Measurements from ENCODE around the gene SCG5. TPM values are rescaled to one million over a fixed set of nuclear protein-coding genes. Genes with fewer than 3 reads are reported as not detected.
A peak's percentile ranks its signal among the peaks of the same experiment; 100 is the strongest.

SCG5 gene
- polyA plus RNA-seq, 1 donor, result 8.5 TPM

DNA sequence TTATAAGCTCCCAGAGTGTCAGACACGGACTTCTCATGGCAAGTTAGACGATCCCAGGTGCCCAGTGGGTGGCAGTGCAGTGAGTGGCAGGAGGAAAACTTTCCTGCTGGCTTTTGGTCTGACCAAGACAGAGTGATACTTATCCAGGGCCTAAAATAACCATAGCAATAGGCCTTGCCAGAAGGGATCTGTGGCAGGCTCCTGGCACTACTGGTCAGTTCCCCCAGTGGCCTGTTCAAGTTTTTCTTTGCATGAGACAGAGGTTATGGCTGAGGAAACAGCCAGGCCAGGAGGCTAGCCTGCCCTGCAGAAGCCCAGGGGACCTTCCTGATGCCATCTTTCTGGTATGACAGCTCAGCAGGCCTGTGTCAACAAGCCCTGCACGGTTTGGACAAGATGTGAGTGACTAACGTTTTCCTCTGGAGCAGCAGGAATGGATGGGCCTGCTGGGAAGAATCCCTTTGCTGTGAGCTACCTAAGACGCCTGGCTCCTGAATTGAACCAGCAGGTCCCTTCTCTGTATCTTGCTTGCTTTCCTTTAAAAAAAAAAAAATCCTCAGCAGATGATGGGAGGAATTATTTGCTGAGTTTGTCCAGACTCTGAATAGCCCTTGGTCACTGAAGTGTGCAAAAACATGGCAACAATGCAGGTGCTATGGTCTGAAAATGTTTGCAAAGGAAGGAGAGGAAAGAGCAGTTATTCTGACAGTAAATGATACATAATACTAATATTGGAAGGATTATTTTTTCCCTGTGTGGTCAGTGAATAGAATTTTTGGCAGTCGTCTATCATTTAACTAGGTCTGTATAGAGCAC is 18.0 kb downstream of the SCG5 start:
- DNase-seq (ENCODE audit: low read depth), result peak; percentile 67

DNA sequence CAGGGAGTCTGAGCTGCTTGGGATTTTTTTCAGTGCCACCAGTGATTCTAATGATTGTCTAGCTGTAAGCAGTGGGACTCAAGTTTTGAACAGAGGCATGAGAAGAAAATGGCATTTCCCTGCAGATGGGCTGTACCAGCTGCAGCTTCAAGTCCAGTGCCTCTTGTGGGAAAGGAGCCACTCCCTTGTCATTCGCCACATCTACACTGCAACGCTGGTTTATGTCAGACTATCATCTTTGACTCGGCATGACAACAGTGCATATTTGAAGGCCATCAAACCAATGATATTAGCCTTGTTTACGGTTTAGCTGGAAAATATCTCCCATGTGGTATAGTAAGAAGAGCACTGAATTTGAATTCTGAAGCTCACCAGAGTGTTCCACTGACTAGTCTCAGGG is 22.2 kb downstream of the SCG5 start:
- DNase-seq (ENCODE audit: low read depth), result no peak

DNA sequence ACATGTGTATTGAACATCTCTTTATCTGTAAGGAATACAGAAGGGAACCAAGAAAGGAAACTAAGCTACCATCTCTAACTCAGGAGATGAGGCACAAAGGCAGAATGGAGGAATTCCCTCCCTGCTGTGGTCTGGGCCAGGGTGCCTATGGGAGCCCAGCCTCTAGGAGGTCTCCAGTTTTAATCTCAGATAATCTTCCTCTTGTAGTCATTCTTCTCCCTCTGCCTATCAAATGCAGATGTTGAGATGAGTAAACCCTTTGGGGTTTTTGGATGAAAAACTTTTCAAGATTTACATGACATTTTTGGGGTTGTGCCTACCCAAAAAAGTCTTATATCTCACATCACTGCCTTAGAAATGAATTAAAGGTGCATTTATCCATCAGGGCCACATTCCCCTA is 23.3 kb downstream of the SCG5 start:
- no peak for DNase-seq (ENCODE audit: low read depth)

DNA sequence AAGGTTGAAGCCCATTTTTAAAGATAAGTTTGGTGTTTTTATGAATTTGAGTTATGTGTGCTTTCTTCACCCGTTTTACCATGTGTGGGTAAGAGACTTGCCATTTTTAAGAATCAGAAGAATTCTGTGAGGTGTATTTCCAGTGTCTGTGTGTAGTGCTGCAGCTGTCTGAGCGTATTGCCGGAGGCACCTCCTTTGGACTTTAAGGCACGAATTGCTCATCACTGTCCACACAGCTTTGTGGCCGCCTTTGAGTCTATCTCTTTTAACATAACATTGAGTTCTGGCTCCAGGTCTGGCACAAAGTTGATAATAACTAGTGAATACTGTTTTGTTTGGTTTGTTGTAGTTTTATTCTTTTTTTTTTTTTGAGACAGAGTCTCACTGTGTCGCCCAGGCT is 25.8 kb downstream of the SCG5 start:
- DNase-seq (ENCODE audit: low read depth), result no peak

DNA sequence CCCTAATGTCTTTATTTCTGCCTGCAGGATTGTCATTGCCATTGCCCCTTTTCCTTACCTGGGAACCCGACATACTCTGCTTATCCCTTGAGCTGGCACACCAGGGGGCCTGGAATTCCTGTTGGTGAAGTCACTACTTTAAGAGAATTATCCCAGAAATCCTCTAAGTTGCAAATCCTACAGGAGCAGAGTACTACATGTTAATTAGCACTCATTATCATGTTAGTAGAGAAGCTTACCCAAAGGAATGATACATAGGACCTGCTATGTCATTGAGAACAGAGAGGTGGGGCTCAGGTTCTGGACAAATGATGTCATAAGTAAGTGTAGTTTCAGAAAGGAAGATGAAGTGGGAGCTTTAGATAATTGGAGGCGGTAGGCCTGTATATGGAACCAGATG is 27.4 kb downstream of the SCG5 start:
- DNase-seq (ENCODE audit: low read depth), result no peak

DNA sequence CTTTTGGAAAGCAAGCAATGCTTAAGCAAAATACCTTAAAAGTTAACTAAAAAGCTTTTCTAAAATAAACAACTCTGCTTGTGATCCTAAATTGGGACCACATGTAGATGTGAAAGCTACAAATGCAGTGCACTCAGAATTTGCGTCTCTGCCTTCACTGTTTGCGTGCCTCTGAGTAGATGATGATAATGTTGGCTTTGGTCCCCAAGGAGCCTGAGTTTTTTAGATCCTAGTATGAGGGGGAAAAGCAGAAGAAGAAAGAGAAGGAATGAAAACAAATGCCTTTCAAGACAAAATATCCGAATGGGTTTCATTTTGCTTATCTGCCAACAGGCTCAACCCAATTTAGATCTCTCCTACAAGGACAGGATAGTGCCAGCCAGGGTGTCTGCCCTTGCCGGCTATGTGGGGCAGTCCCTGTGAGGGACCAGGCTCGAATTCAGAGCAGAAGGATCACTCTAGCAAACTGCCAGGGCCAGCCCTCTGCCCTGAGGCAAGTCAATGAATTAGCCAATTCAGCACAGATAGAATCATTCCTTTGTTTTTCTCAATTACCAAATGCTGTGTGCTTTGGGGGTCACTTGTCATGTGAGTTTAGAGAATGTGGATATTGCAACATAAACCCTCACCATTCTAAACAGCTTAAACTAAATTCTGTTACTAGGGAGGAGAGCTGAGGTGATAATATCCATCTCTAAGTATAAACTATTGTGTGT is 28.5 kb downstream of the SCG5 start:
- no peak for DNase-seq (ENCODE audit: low read depth)

DNA sequence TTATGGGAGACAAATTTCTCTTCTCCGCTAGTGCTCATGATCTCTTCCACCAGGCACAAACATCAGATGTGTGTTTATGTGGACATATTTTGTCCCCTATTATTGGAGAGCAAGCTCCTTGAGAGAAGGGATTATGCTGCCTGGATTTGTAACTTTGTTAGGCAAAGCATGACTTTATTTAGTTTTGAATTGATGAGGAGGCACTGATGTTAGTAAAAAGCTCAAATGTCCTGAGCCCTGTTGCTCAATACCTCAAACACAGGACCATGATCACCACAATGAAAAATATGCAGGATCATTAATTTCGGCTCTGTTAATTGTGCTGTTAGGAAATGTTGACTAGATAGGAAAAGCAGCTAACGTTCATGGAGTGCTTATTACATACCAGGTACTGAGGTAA is 29.1 kb downstream of the SCG5 start:
- no peak for DNase-seq (ENCODE audit: low read depth)

DNA sequence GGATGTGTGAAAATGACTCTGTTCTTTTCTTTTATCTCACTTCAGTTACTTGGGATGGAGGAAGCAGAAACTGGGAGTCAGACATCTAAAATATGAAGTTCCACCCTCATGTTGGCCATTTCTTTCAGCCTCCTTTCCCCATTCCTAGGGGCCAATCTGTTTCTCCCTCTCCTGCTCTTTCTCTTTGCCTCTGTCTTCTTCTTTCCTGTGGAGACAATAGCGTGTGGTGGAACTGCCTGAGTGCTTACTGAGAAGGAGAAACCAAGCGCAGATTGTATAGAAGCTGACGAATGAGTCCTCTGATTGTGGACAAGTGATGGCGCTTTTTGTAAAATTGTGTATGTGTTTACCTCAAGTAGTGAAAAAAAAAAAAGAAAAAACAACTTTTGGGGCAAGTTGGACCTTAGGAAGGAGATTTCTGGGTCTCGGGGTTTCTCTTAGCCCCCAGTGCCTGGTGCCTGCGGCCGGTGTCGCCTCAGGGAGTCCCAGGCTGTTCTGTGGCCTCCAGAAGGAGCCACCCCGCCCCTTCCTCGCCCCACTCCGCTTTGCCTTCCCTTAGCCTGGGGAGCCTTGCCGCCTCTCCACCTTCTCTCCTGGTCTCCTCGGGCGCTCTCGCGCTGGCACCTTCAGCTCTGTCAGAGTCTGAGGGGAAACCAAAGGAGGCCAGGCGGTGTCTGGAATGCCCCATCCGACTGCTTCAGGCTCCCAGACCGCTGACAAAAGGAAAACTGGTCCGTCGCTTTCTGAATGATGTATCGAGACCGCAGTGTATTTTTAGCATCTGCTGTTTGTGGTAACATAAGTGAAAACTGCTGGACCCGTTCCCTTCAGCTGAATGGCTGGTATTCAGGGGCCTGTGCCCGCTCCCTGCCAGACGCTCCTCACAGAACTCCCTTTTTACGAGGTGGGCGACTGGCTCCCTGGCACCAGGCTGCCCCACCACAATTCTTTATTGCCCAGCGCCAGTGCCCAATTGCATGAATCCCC is 30.1 kb downstream of the SCG5 start:
- DNase-seq (ENCODE audit: low read depth), result no peak

DNA sequence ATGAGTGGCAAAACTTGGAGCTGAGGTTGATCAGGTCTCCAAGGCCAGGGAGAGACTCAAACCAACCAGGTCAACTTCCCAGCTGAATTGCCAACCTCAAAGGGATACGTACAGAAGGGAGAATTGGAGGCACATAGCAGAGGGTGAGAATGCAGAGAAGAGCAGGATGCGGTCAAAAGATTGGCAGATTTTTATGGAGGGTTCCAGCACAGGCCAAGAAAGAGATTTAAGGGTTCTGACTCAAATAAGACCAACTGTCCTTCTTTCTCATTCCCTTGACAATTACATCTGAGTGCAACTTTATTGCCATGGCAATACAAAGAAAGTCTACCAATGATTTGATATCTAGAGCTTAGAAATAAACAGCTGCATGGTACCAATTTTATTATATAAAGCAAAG is 33.2 kb downstream of the SCG5 start:
- DNase-seq (ENCODE audit: low read depth), result no peak

DNA sequence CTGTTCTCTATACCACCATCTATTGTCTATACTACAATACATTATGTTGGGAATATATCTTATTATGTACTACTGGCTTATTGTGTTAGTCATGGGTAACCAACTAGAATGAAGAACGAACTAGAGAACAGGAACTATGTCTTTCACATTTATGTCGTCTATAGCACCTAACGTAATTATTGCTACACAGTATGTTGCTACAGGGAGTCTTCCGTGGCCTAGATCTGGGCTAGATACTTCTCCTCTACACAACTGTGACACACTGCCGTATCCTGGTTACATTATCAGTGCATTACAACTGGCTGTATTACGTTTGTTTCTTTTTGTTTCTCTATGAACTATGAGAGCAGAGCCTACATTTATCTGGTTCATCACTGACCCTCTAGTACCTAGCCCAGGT is 34.0 kb downstream of the SCG5 start:
- no peak for DNase-seq (ENCODE audit: low read depth)

DNA sequence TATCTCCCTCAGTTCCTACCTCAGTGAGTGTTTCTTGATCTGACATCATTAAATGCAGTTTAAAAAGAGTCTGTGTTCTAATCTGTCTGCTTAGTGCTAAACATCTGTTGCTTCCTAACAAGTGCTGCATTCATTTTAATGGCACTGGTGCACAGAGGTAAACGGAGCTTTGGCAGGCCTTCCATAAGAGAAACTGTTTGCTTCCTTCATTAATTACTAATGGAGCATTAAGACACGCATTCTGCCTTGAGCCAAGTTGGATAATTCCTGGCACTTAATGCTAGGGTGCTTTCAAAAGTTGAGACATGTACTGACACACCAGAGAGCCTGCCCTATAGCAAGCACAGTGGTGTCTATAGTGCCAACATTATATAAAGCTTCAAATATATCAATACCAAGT is 34.7 kb downstream of the SCG5 start:
- no peak for DNase-seq (ENCODE audit: low read depth)

DNA sequence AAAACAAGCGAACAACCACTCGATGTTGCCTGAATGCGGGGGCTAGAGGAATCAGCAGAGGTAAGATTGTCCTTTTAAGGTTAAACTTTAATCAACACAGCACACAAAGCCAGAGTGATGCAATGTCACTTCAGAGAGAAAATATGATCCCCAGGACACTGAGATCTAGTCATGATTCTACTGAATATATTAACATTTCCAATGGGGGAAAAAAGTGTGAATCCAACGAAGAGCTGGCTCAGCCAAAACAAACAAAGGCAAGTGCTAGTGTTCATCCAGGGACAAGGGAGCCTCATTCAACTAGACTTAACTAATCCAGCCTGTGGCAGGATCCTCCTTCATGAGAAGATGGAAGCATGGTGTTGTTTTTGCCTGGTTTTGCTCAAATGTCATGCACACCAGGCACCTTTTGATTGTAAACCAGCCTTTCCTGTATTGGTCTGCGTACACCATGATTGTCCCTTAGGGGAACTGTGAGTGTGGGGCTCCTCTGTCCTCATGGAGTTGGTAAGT is 35.8 kb downstream of the SCG5 start:
- DNase-seq (ENCODE audit: low read depth), result no peak

DNA sequence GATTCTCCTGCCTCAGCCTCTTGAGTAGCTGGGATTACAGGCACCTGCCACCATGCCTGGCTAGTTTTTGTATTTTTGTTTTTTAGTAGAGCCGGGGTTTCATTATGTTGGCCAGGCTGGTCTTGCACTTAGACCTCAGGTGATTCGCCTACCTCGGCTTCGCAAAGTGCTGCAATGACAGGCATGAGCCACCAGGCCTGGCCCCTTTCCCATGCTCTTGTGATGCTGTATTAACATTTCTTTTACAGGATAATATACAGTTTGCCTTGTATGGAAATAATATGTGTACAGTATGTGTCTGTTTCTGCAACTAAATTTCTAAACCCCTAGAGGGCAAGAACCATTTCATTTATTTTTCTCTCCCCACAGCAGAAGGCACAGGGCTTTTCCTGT is 37.8 kb downstream of the SCG5 start:
- no peak for DNase-seq (ENCODE audit: low read depth)

DNA sequence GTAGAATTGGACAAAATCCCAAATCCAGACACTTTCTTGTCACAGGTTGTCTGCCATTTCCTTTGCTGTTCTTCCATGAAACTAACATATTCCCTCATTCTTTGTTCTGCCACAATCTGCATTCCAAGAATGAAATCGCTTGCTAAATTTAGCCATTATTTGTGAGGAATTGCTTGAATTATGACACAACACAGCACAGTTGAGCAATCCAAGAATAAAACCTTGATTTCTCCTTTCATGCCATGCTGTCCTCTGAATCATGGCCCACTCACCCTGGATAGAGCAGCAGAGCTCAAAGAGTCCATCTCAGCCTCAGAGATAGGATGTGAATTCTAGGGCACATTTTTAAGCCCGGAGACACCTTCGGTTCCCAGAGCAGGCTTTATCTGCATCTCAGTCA is 41.1 kb downstream of the SCG5 start:
- no peak for DNase-seq (ENCODE audit: low read depth)

DNA sequence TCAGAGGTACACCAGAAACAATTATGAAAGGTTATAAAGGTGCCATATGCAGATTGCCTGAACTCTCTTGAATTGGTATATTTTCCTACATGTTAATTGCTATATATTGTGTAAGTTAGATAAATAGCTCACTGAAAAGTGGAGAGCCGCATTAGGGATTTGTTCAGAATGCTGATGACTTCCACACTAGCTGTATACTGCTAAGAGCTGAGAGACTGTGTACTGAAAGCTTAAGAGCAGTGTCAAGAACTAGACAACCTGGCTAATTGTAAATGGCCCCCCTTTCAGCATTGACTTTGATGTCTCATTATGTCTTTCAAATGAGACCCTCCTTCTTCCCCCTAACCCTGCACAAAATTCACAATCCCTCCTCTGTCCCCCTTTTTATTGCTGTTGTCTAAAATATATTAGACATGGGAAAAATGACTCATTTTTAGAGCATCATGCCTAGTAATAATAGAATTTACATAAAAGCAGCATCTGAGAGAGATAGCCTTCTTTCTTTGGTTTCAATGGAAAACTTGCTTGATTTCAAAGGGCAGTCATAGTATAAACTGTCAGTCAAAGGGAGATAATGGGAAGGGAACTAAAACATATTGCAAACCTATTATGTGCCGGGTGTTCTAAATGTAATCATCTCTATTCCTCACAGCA is 41.6 kb downstream of the SCG5 start:
- no peak for DNase-seq (ENCODE audit: low read depth)

DNA sequence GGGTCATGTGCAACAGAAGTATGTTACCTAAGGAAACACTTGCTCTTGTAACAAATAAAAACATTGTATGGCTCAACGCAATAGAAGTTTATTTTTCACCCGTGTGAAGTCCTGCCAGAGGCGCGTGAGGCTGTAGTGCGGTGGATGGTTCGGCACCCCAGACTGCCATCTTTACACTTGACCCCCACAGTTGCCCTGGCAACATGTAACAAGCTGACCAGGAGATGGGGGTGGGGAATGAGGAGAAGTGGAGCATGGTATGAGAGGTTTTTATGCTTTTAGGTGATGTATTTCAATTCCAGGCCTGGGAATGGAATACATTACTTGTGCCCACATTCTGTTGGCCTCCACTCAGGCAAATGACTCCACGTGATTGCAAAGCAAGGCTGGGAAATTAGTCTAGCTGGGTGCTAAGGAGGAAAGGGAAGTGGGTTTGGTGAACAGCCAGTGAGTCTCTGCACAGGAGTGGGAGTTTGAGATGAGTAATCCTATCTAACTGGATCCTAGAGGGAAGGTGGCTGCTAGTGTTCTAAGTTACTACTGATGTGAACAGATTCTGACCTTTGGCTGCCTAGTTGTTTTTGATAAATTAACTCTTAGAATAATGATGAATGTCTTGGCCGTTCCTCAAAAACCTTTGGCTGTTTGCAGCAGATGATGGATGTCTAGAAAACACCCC is 42.5 kb downstream of the SCG5 start:
- no peak for DNase-seq (ENCODE audit: low read depth)

DNA sequence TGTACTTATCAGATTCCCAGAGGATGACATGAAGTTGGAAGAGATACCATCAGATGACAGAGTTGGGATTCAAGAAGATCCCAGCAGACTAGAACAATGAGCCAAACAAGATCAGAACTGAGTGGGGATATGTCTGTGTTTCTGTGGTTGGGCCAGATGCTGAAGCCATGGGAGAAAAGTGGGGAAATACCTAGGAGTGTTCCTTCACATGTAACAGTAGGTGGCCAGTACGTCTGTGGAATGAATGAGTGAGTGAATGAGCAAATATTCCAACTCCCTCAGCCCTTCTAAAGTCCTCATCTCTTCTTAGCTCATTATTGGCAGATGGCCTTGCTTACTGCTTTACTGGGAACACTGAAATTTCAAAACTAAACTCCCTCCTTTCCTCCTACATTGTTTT is 44.1 kb downstream of the SCG5 start:
- no peak for DNase-seq (ENCODE audit: low read depth)

DNA sequence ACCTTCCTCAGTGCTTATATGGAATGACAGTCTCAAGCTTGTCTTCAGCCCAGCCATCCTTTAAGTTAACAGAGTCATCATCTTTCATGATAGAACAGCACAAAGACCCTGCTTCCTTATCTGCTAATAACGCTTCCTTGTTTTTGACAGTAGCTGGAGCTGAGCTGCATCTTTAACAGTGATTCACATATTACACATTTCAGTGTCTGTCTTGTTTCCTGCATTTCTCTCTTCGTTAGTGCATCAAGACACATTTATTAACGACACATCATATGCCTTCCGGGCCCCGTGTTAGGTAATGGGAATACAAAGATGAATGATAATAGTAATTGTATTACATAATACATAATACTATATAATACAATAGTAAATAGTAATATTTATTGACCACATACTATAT is 46.0 kb downstream of the SCG5 start:
- DNase-seq (ENCODE audit: low read depth), result no peak

DNA sequence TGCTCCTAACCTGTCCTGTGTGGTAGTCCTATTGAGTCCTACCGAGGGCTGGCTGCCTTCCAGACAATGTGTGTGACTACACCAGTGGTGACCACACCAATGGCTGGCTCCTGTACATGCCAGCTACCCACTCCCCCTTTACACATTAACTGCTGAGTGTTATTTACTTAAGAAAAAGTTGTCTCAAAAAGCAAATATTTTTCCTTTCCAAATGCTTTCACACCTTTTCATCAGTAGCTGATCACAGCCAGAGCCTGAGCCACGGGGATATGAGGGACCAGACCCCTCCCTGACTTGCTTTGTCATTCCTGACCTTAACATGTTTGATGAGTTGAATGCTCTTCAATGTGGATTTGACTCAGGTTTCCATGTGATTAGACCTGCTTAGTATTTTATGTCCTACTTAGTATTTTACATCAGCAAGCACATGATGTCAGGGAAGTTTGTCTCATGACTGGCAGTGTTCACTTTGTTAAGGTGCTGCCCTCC is 46.7 kb downstream of the SCG5 start:
- no peak for DNase-seq (ENCODE audit: low read depth)

DNA sequence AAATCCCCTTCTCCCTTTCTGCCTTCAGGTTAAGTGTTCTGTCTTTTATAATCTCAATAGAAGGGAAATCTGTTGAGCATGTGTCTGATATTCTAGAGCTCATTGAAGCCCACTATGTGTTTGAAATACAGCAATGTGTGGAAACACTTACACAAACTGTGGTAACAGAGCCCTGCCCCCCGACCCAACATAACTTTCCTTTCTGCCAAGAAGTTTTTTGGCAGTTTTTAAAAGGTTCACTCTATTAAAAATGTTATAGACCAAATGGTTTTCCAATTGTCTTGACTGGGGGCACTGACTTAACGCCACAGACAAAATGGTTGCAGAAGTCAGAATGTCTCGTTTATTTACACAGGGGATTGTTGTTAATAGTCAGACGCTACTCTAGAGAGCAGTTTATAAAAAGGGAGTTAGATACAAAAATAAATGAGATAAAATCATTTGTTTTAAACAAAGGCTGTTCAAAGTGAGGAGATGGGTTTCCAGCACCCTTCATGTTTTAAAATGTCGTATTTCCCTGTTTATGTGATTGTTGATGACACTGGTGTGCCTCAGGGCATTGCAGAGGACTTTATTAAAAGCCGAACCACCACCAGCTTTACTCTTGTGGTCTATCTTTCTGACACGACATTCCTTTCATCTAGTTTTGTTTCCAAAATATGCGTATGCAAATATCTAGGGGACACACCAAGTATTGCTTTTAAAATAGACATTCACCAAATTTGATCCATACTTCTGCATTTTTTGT is 49.6 kb downstream of the SCG5 start:
- DNase-seq (ENCODE audit: low read depth), result no peak
